ENCODE measurements around the gene CLCA1.

The CLCA1 gene

DNA sequence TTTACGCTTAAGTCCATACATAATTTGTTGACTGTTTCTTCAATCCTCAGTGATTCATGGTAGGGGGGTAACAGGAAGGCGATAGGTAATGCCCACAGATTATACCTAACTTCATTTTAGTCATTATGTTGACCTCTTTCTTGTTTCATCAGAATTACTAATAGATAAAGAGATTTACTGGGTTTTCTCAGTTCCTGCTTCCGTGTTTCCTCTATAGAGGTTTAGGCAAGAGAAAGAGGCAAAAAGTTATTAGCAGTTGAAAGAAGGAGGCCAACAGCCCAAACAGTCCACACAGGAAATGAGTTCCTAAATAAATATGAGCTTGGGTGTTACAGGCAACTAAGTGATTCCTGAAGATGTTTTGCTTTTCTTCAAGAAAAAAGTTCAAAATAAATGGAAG is 17.9 kb upstream of the CLCA1 start:
- Histone ChIP-seq H2BK120ac (ENCODE audit: insufficient read depth, low read length, poor library complexity) (no peak overlapping the region), H4K91ac (ENCODE audit: low read depth, low read length) (no peak overlapping the region), H3K4me2 (ENCODE audit: low read length) (no peak overlapping the region), H3K79me1 (ENCODE audit: low read length) (no peaks in the 10 kb centered on the region), H3K9me3 (ENCODE audit: insufficient read depth, low read depth, low read length) (no peaks in the 10 kb centered on the region), H2AFZ (ENCODE audit: insufficient read depth, low read length, poor library complexity) (no peak overlapping the region), H3K27me3 (ENCODE audit: insufficient read depth, low read length) (no peaks in the 10 kb centered on the region), H4K8ac (ENCODE audit: low read depth, low read length) (no peak overlapping the region), H4K12ac (ENCODE audit: low read depth, low read length) (no peak overlapping the region), H2AK5ac (ENCODE audit: low read length) (no peak overlapping the region), H2BK12ac (ENCODE audit: low read length) (no peak overlapping the region), H3K4me1 (ENCODE audit: control insufficient read depth in 1 of 2, insufficient read depth in 2 of 2, low read length in 2 of 2) (no peaks in the 10 kb centered on the region), H3K23ac (ENCODE audit: low read length) (no peak overlapping the region), H2BK5ac (ENCODE audit: low read depth, low read length, poor library complexity) (no peak overlapping the region), H3K9ac (ENCODE audit: low read length) (no peak overlapping the region), H3K4me3 (ENCODE audit: low read depth, low read length) (no peak overlapping the region), H3K27ac (ENCODE audit: low read depth, low read length) (no peak overlapping the region), H3K79me2 (ENCODE audit: control insufficient read depth, insufficient read depth, low read length, poor library complexity) (no peaks in the 10 kb centered on the region), H3K18ac (ENCODE audit: low read length) (no peak overlapping the region), H3K14ac (ENCODE audit: low read length) (no peak overlapping the region), H3K4ac (ENCODE audit: low read depth, low read length) (no peak overlapping the region), H3K36me3 (ENCODE audit: control insufficient read depth in 1 of 2, insufficient read depth in 2 of 2, low read length in 2 of 2) (no peaks in the 10 kb centered on the region)
- WGBS (ENCODE audit: extremely low coverage, insufficient coverage, insufficient read length) = no CpG with 5 or more reads among the region's 3 CpGs
- DNase-seq = no peak

DNA sequence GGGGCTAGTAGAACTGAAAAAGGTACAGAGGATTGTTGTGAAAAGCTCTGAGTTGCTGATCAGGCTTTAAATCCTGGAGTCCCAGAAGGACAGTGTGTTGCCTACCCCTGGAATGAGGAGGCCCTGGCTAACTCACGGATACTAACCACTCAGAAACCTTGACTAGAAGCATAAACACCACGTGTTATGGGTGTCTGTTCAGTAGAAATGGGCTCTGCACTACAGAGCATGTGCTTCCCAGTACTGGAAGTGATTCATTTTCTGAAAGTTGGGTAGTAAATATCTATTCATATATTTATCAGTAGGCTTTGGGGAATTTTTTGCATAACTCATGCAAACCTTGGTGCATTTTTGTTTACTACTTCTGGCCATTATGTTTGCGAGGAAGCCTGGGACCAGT is 15.1 kb upstream of the CLCA1 start:
- H3K27ac ChIP-seq (ENCODE audit: low read depth, low read length) = no peak overlapping the region
- H2BK5ac ChIP-seq (ENCODE audit: low read depth, low read length, poor library complexity) = no peak overlapping the region
- H3K79me1 ChIP-seq (ENCODE audit: low read length) = no peaks in the 10 kb centered on the region
- H3K4me2 ChIP-seq (ENCODE audit: low read length) = no peak overlapping the region
- no peak overlapping the region for H3K4ac ChIP-seq (ENCODE audit: low read depth, low read length)
- no peak overlapping the region for H2BK12ac ChIP-seq (ENCODE audit: low read length)
- H3K36me3 ChIP-seq (ENCODE audit: control insufficient read depth in 1 of 2, insufficient read depth in 2 of 2, low read length in 2 of 2) = no peaks in the 10 kb centered on the region
- no peaks in the 10 kb centered on the region for H3K4me1 ChIP-seq (ENCODE audit: control insufficient read depth in 1 of 2, insufficient read depth in 2 of 2, low read length in 2 of 2)
- DNase-seq = no peak
- H3K9ac ChIP-seq (ENCODE audit: low read length) = no peak overlapping the region
- H2AK5ac ChIP-seq (ENCODE audit: low read length) = no peak overlapping the region
- H3K9me3 ChIP-seq (ENCODE audit: insufficient read depth, low read depth, low read length) = no peaks in the 10 kb centered on the region
- no CpG with 5 or more reads among the region's 3 CpGs for WGBS (ENCODE audit: extremely low coverage, insufficient coverage, insufficient read length)
- no peaks in the 10 kb centered on the region for H3K27me3 ChIP-seq (ENCODE audit: insufficient read depth, low read length)
- no peak overlapping the region for H3K4me3 ChIP-seq (ENCODE audit: low read depth, low read length)
- H3K79me2 ChIP-seq (ENCODE audit: control insufficient read depth, insufficient read depth, low read length, poor library complexity) = no peaks in the 10 kb centered on the region
- H3K14ac ChIP-seq (ENCODE audit: low read length) = no peak overlapping the region
- no peak overlapping the region for H4K8ac ChIP-seq (ENCODE audit: low read depth, low read length)
- no peak overlapping the region for H2AFZ ChIP-seq (ENCODE audit: insufficient read depth, low read length, poor library complexity)
- H4K12ac ChIP-seq (ENCODE audit: low read depth, low read length) = no peak overlapping the region
- H3K23ac ChIP-seq (ENCODE audit: low read length) = no peak overlapping the region
- no peak overlapping the region for H2BK120ac ChIP-seq (ENCODE audit: insufficient read depth, low read length, poor library complexity)
- H3K18ac ChIP-seq (ENCODE audit: low read length) = no peak overlapping the region
- H4K91ac ChIP-seq (ENCODE audit: low read depth, low read length) = no peak overlapping the region

DNA sequence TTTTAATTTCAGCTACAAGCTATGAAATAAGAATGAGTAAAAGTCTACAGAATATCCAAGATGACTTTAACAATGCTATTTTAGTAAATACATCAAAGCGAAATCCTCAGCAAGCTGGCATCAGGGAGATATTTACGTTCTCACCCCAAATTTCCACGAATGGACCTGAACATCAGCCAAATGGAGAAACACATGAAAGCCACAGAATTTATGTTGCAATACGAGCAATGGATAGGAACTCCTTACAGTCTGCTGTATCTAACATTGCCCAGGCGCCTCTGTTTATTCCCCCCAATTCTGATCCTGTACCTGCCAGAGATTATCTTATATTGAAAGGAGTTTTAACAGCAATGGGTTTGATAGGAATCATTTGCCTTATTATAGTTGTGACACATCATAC is 13.7 kb upstream of the CLCA1 start:
- no peak overlapping the region for H3K27ac ChIP-seq (ENCODE audit: low read depth, low read length)
- H2BK5ac ChIP-seq (ENCODE audit: low read depth, low read length, poor library complexity) = no peak overlapping the region
- H3K4me3 ChIP-seq (ENCODE audit: low read depth, low read length) = no peak overlapping the region
- H2BK12ac ChIP-seq (ENCODE audit: low read length) = no peak overlapping the region
- H2BK120ac ChIP-seq (ENCODE audit: insufficient read depth, low read length, poor library complexity) = no peak overlapping the region
- H3K27me3 ChIP-seq (ENCODE audit: insufficient read depth, low read length) = no peaks in the 10 kb centered on the region
- no peaks in the 10 kb centered on the region for H3K36me3 ChIP-seq (ENCODE audit: control insufficient read depth in 1 of 2, insufficient read depth in 2 of 2, low read length in 2 of 2)
- H4K8ac ChIP-seq (ENCODE audit: low read depth, low read length) = no peak overlapping the region
- H3K79me2 ChIP-seq (ENCODE audit: control insufficient read depth, insufficient read depth, low read length, poor library complexity) = no peaks in the 10 kb centered on the region
- no peak overlapping the region for H4K12ac ChIP-seq (ENCODE audit: low read depth, low read length)
- H3K18ac ChIP-seq (ENCODE audit: low read length) = no peak overlapping the region
- H2AFZ ChIP-seq (ENCODE audit: insufficient read depth, low read length, poor library complexity) = no peak overlapping the region
- no peaks in the 10 kb centered on the region for H3K79me1 ChIP-seq (ENCODE audit: low read length)
- H4K91ac ChIP-seq (ENCODE audit: low read depth, low read length) = no peak overlapping the region
- no peak for DNase-seq
- no CpG with 5 or more reads among the region's 5 CpGs for WGBS (ENCODE audit: extremely low coverage, insufficient coverage, insufficient read length)
- H3K4ac ChIP-seq (ENCODE audit: low read depth, low read length) = no peak overlapping the region
- H3K14ac ChIP-seq (ENCODE audit: low read length) = no peak overlapping the region
- no peaks in the 10 kb centered on the region for H3K9me3 ChIP-seq (ENCODE audit: insufficient read depth, low read depth, low read length)
- H3K9ac ChIP-seq (ENCODE audit: low read length) = no peak overlapping the region
- H3K4me2 ChIP-seq (ENCODE audit: low read length) = no peak overlapping the region
- H3K4me1 ChIP-seq (ENCODE audit: control insufficient read depth in 1 of 2, insufficient read depth in 2 of 2, low read length in 2 of 2) = peaks cover 0 to 2% of the 10 kb centered on the region in 2 experiments
- no peak overlapping the region for H2AK5ac ChIP-seq (ENCODE audit: low read length)
- H3K23ac ChIP-seq (ENCODE audit: low read length) = no peak overlapping the region

DNA sequence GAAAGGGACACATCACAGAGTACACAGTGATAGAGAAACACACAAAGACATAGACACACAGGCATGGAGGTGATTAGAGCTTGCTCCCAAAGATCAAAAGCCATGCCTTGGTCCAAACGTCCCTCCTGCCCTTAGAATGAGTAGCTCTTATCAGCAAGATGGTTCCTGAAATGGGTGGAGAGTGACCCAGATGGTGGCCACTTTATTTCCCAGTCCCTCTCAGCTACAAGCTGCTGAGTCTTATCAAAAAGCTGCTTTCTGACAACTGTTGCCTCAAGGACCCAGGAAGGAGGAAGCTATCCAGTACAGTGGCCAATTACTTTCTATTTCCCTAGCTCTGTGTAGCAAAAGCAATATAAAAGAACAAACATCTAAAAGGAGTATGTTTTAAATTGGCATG is 7.7 kb upstream of the CLCA1 start:
- Histone ChIP-seq H3K9me3 (ENCODE audit: insufficient read depth, low read depth, low read length) (no peaks in the 10 kb centered on the region), H2AFZ (ENCODE audit: insufficient read depth, low read length, poor library complexity) (no peak overlapping the region), H3K18ac (ENCODE audit: low read length) (no peak overlapping the region), H3K4me3 (ENCODE audit: low read depth, low read length) (no peak overlapping the region), H4K91ac (ENCODE audit: low read depth, low read length) (no peak overlapping the region), H4K8ac (ENCODE audit: low read depth, low read length) (no peak overlapping the region), H3K14ac (ENCODE audit: low read length) (no peak overlapping the region), H2BK5ac (ENCODE audit: low read depth, low read length, poor library complexity) (no peak overlapping the region), H3K23ac (ENCODE audit: low read length) (no peak overlapping the region), H2AK5ac (ENCODE audit: low read length) (no peak overlapping the region), H3K79me1 (ENCODE audit: low read length) (no peaks in the 10 kb centered on the region), H3K4me1 (ENCODE audit: control insufficient read depth in 1 of 2, insufficient read depth in 2 of 2, low read length in 2 of 2) (peaks cover 0 to 5% of the 10 kb centered on the region in 2 experiments), H3K27me3 (ENCODE audit: insufficient read depth, low read length) (no peaks in the 10 kb centered on the region), H3K79me2 (ENCODE audit: control insufficient read depth, insufficient read depth, low read length, poor library complexity) (no peaks in the 10 kb centered on the region), H2BK12ac (ENCODE audit: low read length) (no peak overlapping the region), H2BK120ac (ENCODE audit: insufficient read depth, low read length, poor library complexity) (no peak overlapping the region), H3K4me2 (ENCODE audit: low read length) (no peak overlapping the region), H3K36me3 (ENCODE audit: control insufficient read depth in 1 of 2, insufficient read depth in 2 of 2, low read length in 2 of 2) (no peaks in the 10 kb centered on the region), H3K4ac (ENCODE audit: low read depth, low read length) (no peak overlapping the region), H3K9ac (ENCODE audit: low read length) (no peak overlapping the region), H3K27ac (ENCODE audit: low read depth, low read length) (no peak overlapping the region), H4K12ac (ENCODE audit: low read depth, low read length) (no peak overlapping the region)
- WGBS (ENCODE audit: extremely low coverage, insufficient coverage, insufficient read length) = no CpG with 5 or more reads among the region's 1 CpG
- DNase-seq = no peak

Data from trophoblast cell (in vitro differentiated cells and primary cell).